SH-SY5Y (cell line): ENCODE data around the gene SDK1.

Source experiments
- GATA2 ChIP-seq: IDR thresholded peaks from 2 replicates; pipeline ENCODE4 v1.6.1; 2011; ENCODE audit warnings: mild to moderate bottlenecking, low read depth, low read length
- GATA3 ChIP-seq: IDR thresholded peaks from 2 replicates; pipeline ENCODE4 v1.6.1; 2011; ENCODE audit warnings: low read depth, mild to moderate bottlenecking, low read length, moderate library complexity

DNA sequence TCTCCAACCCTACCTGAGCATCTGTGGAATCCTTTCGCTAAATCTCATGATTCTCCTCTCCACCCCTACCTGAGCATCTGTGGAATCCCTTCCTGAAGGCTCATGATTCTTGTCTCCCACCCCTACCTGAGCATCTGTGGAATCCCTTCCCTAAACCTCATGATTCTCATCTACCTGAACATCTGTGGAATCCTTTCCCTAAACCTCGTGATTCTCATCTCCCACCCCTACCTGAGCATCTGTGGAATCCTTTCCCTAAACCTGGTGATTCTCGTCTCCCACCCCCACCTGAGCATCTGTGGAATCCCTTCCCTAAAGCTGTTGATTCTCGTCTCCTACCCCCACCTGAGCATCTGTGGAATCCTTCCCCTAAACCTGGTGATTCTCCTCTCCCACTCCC, 342.0 kb downstream of the SDK1 start:
- no peak for TF ChIP-seq GATA2
- no peak for TF ChIP-seq GATA3
